H1 (cell line): ENCODE data around the gene TBKBP1. TPM values are rescaled to one million over a fixed set of nuclear protein-coding genes. Genes with fewer than 3 reads are reported as not detected.
A peak's percentile ranks its signal among the peaks of the same experiment; 100 is the strongest.

Experiments used
- CTCF ChIA-PET: fragments of 300-600 bp; sonication (Branson Sonifier 250); formaldehyde crosslinking; loops from one replicate; lab custom pipeline; 2021; ENCODE audit not compliant: partially characterized antibody; lab: Charles Lee
- POLR2A ChIA-PET: fragments of 300-600 bp; sonication (Branson Sonifier 250); formaldehyde crosslinking; loops from one replicate; lab custom pipeline; 2021; ENCODE audit warnings: inconsistent platforms; ENCODE audit not compliant: partially characterized antibody; lab: Charles Lee
- DNase-seq, 2 experiments: peaks; one replicate each; pipeline versions ENCODE4 v3.0.0 to v3.0.0-alpha.2; 2010 to 2022; ENCODE audit warnings: low spot score in 2 of 2, low read depth in 1 of 2, mixed read lengths in 1 of 2
- FAIRE-seq: peaks from 2 replicates; lab custom pipeline; 2011; peaks lifted over from hg19 to GRCh38; lab: Jason Lieb, UNC
- H2AFZ ChIP-seq: 2 replicates; pipeline ENCODE4 v1.8.1; 2012; ENCODE audit warnings: low read length, inconsistent platforms
- H2AK5ac ChIP-seq: 2 replicates; pipeline ENCODE4 v1.6.1; 2013; ENCODE audit warnings: low read depth, low read length
- H2BK120ac ChIP-seq: replicated peaks from 2 replicates; pipeline ENCODE3; 2013; ENCODE audit warnings: low read depth, low read length, inconsistent platforms
- H2BK12ac ChIP-seq: 2 replicates; pipeline ENCODE4 v1.6.1; 2013; ENCODE audit warnings: low read depth, low read length
- H2BK15ac ChIP-seq: 2 replicates; pipeline ENCODE4 v1.6.1; 2013; ENCODE audit warnings: low read length
- H2BK20ac ChIP-seq: 2 replicates; pipeline ENCODE4 v1.6.1; 2013; ENCODE audit warnings: low read length
- H2BK5ac ChIP-seq: 2 replicates; pipeline ENCODE4 v1.6.1; 2013; ENCODE audit warnings: low read depth, low read length
- H3K14ac ChIP-seq: 2 replicates; pipeline ENCODE4 v1.6.1; 2013; ENCODE audit warnings: inconsistent platforms; ENCODE audit not compliant: insufficient read length
- H3K18ac ChIP-seq: 2 replicates; pipeline ENCODE4 v1.6.1; 2013; ENCODE audit warnings: low read length; ENCODE audit errors: extremely low read depth
- H3K23ac ChIP-seq: 2 replicates; pipeline ENCODE4 v1.6.1; 2013; ENCODE audit warnings: inconsistent platforms; ENCODE audit not compliant: insufficient read length
- H3K23me2 ChIP-seq: 2 replicates; pipeline ENCODE4 v1.6.1; 2013; ENCODE audit warnings: low read depth, low read length
- H3K27ac ChIP-seq: 2 replicates; pipeline ENCODE4 v1.6.1; 2011; ENCODE audit warnings: low read depth, low read length, inconsistent platforms
- H3K27me3 ChIP-seq, 4 experiments: replicated peaks in 1 of 4; 1 replicate in 1 of 4; 2 replicates in 3 of 4; pipeline versions ENCODE4 v1.6.1 to v1.8.1; 2011 to 2013; ENCODE audit warnings: low read length in 3 of 4, mild to moderate bottlenecking in 3 of 4, inconsistent platforms in 2 of 4, mixed read lengths in 2 of 4, moderate library complexity in 1 of 4; ENCODE audit not compliant: control insufficient read depth in 3 of 4, insufficient read depth in 3 of 4; ENCODE audit errors: extremely low read depth in 1 of 4
- H3K36me3 ChIP-seq, 4 experiments: 2 replicates each; pipeline versions ENCODE4 v1.6.1 to v1.8.1; 2011 to 2013; ENCODE audit warnings: mild to moderate bottlenecking in 4 of 4, low read length in 3 of 4, moderate library complexity in 2 of 4, control low read depth in 1 of 4, inconsistent platforms in 1 of 4; ENCODE audit not compliant: insufficient read depth in 4 of 4, control insufficient read depth in 2 of 4
- H3K4ac ChIP-seq: replicated peaks from 2 replicates; pipeline ENCODE3; 2013; ENCODE audit warnings: low read length, low read depth, mixed read lengths, inconsistent platforms; ENCODE audit not compliant: insufficient read length
- H3K4me1 ChIP-seq, 4 experiments: replicated peaks in 1 of 4; 1 replicate in 1 of 4; 2 replicates in 3 of 4; pipeline versions ENCODE4 v1.6.1 to v1.8.1; 2011 to 2013; ENCODE audit warnings: low read length in 3 of 4, inconsistent platforms in 2 of 4, mixed read lengths in 1 of 4; ENCODE audit not compliant: insufficient read depth in 4 of 4, control insufficient read depth in 3 of 4
- H3K4me2 ChIP-seq, 2 experiments: 2 replicates each; pipeline versions ENCODE4 v1.6.1 to v1.8.1; 2011 to 2013; ENCODE audit warnings: low read depth in 2 of 2, low read length in 2 of 2, control low read depth in 1 of 2, inconsistent platforms in 1 of 2, mild to moderate bottlenecking in 1 of 2; ENCODE audit not compliant: insufficient read depth in 1 of 2
- H3K4me3 ChIP-seq, 4 experiments: fragments of 200-600, 300-600 bp in 1 of 4; sonication (generic), shearing (Covaris generic), sonication (Bioruptor Twin) in 1 of 4; 2 replicates each; pipeline versions ENCODE4 v1.5.1 to v1.8.1; 2011 to 2016; ENCODE audit warnings: low read length in 4 of 4, low read depth in 3 of 4, control low read depth in 2 of 4, inconsistent platforms in 2 of 4, mild to moderate bottlenecking in 2 of 4, mixed read lengths in 1 of 4, moderate library complexity in 1 of 4; ENCODE audit not compliant: insufficient read depth in 2 of 4; ENCODE audit errors: extremely low read depth in 1 of 4
- H3K56ac ChIP-seq: replicated peaks from 2 replicates; pipeline ENCODE3; 2013; ENCODE audit warnings: low read depth, mild to moderate bottlenecking, mixed read lengths, low read length, inconsistent platforms; ENCODE audit not compliant: insufficient read length
- H3K79me1 ChIP-seq: 2 replicates; pipeline ENCODE4 v1.6.1; 2013; ENCODE audit warnings: low read depth, low read length, control low read depth
- H3K79me2 ChIP-seq, 2 experiments: 2 replicates each; pipeline versions ENCODE4 v1.6.1 to v1.8.1; 2012 to 2013; ENCODE audit warnings: low read length in 2 of 2, mild to moderate bottlenecking in 2 of 2, inconsistent platforms in 1 of 2; ENCODE audit not compliant: insufficient read depth in 2 of 2, control insufficient read depth in 1 of 2
- H3K9ac ChIP-seq, 4 experiments: replicated peaks in 1 of 4; 1 replicate in 1 of 4; 2 replicates in 3 of 4; pipeline versions ENCODE4 v1.6.1 to v1.8.1; 2011 to 2013; ENCODE audit warnings: low read depth in 3 of 4, low read length in 3 of 4, control low read depth in 2 of 4, mild to moderate bottlenecking in 2 of 4, moderate library complexity in 2 of 4, inconsistent platforms in 1 of 4; ENCODE audit errors: extremely low read depth in 1 of 4
- H3K9me3 ChIP-seq, 2 experiments: 2 replicates each; pipeline versions ENCODE4 v1.6.1 to v1.8.1; 2012 to 2013; ENCODE audit warnings: mild to moderate bottlenecking in 2 of 2, moderate library complexity in 2 of 2, control low read depth in 1 of 2, inconsistent platforms in 1 of 2, low read depth in 1 of 2, low read length in 1 of 2, mixed read lengths in 1 of 2; ENCODE audit not compliant: insufficient read depth in 2 of 2
- H4K20me1 ChIP-seq, 2 experiments: replicated peaks in 1 of 2; 2 replicates each; pipeline versions ENCODE3 to v1.8.1; 2011 to 2013; ENCODE audit warnings: inconsistent platforms in 2 of 2, low read length in 2 of 2, mild to moderate bottlenecking in 1 of 2; ENCODE audit not compliant: insufficient read depth in 2 of 2, control insufficient read depth in 1 of 2
- H4K5ac ChIP-seq: 2 replicates; pipeline ENCODE4 v1.6.1; 2013; ENCODE audit warnings: low read length, low read depth, mixed read lengths, inconsistent platforms; ENCODE audit not compliant: insufficient read length
- H4K8ac ChIP-seq: 2 replicates; pipeline ENCODE4 v1.8.0; 2013; ENCODE audit warnings: mild to moderate bottlenecking, moderate library complexity, low read length, inconsistent platforms; ENCODE audit not compliant: insufficient read depth; ENCODE audit errors: extremely low read depth
- H4K91ac ChIP-seq: replicated peaks from 2 replicates; pipeline ENCODE3; 2013; ENCODE audit warnings: low read length, mixed read lengths, inconsistent platforms; ENCODE audit not compliant: insufficient read length
- JUND ChIP-seq: IDR thresholded peaks from 2 replicates; pipeline ENCODE4 v1.6.1; 2011; ENCODE audit warnings: mild to moderate bottlenecking, improper control_type of control experiment, low read length
- RBBP5 ChIP-seq: IDR thresholded peaks from 2 replicates; pipeline ENCODE4 v1.7.1; 2012; ENCODE audit warnings: low read depth, mild to moderate bottlenecking, inconsistent platforms, low read length, moderate library complexity, borderline replicate concordance
- WGBS, 2 experiments: shearing (Covaris generic) in 1 of 2; methylation state at CpG; one replicate each; pipeline versions ENCODE4 v1.1.6 to v1.1.7; 2013 to 2015; ENCODE audit warnings: low lambda C conversion rate in 2 of 2, mixed read lengths in 2 of 2, inconsistent platforms in 1 of 2, low coverage in 1 of 2, missing lambda C conversion rate in 1 of 2; ENCODE audit not compliant: insufficient replicate concordance in 2 of 2, insufficient coverage in 1 of 2, insufficient read length in 1 of 2; ENCODE audit errors: extremely low coverage in 1 of 2, missing lambda C conversion rate in 1 of 2; 5-methylcytosine and 5-hydroxymethylcytosine counted together
- polyA plus RNA-seq, 7 experiments: library from polyadenylated mRNA; depleted of rRNA in 3 of 7; stranded (reverse) in 5 of 7; unstranded in 2 of 7; fragments of >200 nt in 5 of 7; fragments of 200-250 nt in 2 of 7; gene quantifications; 1 replicate in 5 of 7; 2 replicates in 1 of 7; 4 replicates in 1 of 7; pipeline versions ENCODE4 v1.2.1 to v1.2.3, GENCODE V29; 2011 to 2013; ENCODE audit warnings: missing spikeins in 2 of 7, mixed read lengths in 2 of 7
- total RNA-seq: library from RNA; stranded (reverse); fragmentation: NEBNext Ultra II Directional; extraction: Animal tissue kit (Norgen Biotek cat#: 25700); gene quantifications from 2 replicates; pipeline ENCODE4 v1.2.1, GENCODE V29; 2021

The TBKBP1 gene
- total and polyA plus RNA-seq, 2 of the 8 experiments (the other 6 are each of a cell fraction or from before 2014, with no cell fraction given) = 6.3 to 15.1 TPM

GRCh38 chr17:47692895-47693730 is 848 bp upstream of the TBKBP1 start:
- H3K9ac ChIP-seq = peak overlapping the region in 2 of 4 experiments; percentile 20 to 49; a peak in 3 of 7 replicates
- H3K4ac ChIP-seq = no peak overlapping the region
- no peak for FAIRE-seq
- peak overlapping the region; percentile 5; the same call in 1 of the 2 replicates for H2BK5ac ChIP-seq
- peak overlapping the region; percentile 63 for H4K91ac ChIP-seq
- no peak overlapping the region for H4K8ac ChIP-seq
- no peaks in the 10 kb centered on the region for H3K9me3 ChIP-seq
- TF ChIP-seq JUND (no peak), RBBP5 (peak; percentile 17; the same call in 1 of the 2 replicates)
- H3K18ac ChIP-seq = peak overlapping the region; percentile 64
- no peak overlapping the region for H3K23ac ChIP-seq
- no peaks in the 10 kb centered on the region; a peak in 2 of 4 replicates for H3K79me2 ChIP-seq
- peak overlapping the region; percentile 65 to 93 for H3K4me2 ChIP-seq
- H3K27me3 ChIP-seq = no peaks in the 10 kb centered on the region; a peak in 1 of 7 replicates
- peak overlapping the region; percentile 25 for H4K5ac ChIP-seq
- H2BK120ac ChIP-seq = peak overlapping the region; percentile 25
- H3K79me1 ChIP-seq = no peaks in the 10 kb centered on the region; the same call in 1 of the 2 replicates
- H3K14ac ChIP-seq = no peak overlapping the region
- ChIA-PET CTCF (interaction anchor here (0.9 to 19.8 kb wide), 9 partner anchors 8 to 42 kb away, joined by 3 to 441 read pairs (median 7); partner anchors contain the start of gene TBX21), POLR2A (interaction anchor here (0.8 to 41.8 kb wide), 11 partner anchors 9 to 53 kb away, joined by 3 to 1575 read pairs (median 3); partner anchors contain the start of genes KPNB1 and TBX21)
- peak overlapping the region; percentile 29 for H2BK20ac ChIP-seq
- no peak overlapping the region for H3K56ac ChIP-seq
- H2BK12ac ChIP-seq = peak overlapping the region; percentile 64; the same call in 1 of the 2 replicates
- H2BK15ac ChIP-seq = no peak overlapping the region; the same call in 1 of the 2 replicates
- DNase-seq = no peak
- H3K23me2 ChIP-seq = peaks cover 14% of the 10 kb centered on the region
- 34% methylated on average over 9 of the region's 10 CpGs; no CpG with 5 or more reads in 1 of the 2 experiments for WGBS, 2 experiments
- peak overlapping the region; percentile 67; the same call in 1 of the 2 replicates for H3K27ac ChIP-seq
- H3K4me3 ChIP-seq = peak overlapping the region; percentile 26 to 82 (median 56)
- H3K36me3 ChIP-seq = peaks cover 0 to 3% (median 0%) of the 10 kb centered on the region in 4 experiments; a peak in 1 of 8 replicates
- H3K4me1 ChIP-seq = peaks cover 10 to 22% (median 20%) of the 10 kb centered on the region in 4 experiments
- H2AFZ ChIP-seq = no peak overlapping the region
- peaks cover 0 to 3% of the 10 kb centered on the region in 2 experiments for H4K20me1 ChIP-seq
- no peak overlapping the region for H2AK5ac ChIP-seq
